ENCODE results near the gene TMEM169. TPM values are rescaled to one million over a fixed set of nuclear protein-coding genes. Genes with fewer than 3 reads are reported as not detected.

TMEM169 gene, protein sequence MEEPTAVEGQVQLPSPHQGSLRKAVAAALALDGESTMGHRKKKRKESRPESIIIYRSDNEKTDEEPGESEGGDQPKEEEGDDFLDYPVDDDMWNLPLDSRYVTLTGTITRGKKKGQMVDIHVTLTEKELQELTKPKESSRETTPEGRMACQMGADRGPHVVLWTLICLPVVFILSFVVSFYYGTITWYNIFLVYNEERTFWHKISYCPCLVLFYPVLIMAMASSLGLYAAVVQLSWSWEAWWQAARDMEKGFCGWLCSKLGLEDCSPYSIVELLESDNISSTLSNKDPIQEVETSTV
- under 1 TPM; 0.04 to 0.07 TPM for polyA plus RNA-seq

DNA sequence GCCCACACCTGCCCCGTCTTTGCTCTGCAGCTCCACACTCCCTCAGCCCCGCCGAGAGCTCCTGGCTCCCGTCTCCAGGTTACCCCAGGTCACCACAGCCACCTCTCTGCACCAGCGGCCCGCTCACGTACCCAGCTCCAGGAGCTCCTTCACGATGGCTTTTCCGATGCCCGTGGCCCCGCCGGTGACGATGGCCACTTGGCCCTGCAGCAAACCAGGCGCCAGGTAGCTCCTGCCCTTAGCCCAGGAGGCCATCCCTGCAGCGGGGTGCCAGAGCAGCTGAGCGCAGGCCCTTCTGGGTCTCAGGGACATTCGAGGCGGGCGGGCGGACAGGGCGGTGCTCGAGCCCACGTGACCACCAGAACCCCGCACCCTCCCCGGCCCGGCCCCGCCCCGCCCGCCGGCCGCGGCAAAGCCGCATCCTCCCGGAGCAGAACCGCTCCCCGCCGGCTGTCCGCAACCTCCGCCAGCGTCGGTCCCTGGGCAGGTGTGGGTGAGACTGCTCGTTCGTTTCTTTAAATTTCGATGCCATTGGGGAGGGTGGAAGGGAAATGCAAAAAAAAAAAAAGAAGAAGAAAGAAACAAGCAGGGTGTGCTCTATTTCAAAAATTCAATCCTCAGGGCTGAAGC is at the start of gene TMEM169, which contains the start of gene PECR:
Gene TMEM169 (plus strand): TSS at position 433 of the 630 bp plus-strand sequence. CDS start 14,045 bp downstream, outside the sequence.
Gene PECR (minus strand): TSS at position 323 of the 630 bp plus-strand sequence. CDS start 68 bp downstream, at position 255.
- H3K4me1 ChIP-seq (ENCODE audit: control insufficient read depth in 2 of 2, insufficient read depth in 2 of 2, low read length in 1 of 2) = peaks cover 0 to 4% of the 10 kb centered on the region in 2 donors
- no peaks in the 10 kb centered on the region for H3K9me3 ChIP-seq (ENCODE audit: control insufficient read depth in 2 of 2, insufficient read depth in 1 of 2, low read depth in 1 of 2, low read length in 1 of 2)
- no peaks in the 10 kb centered on the region for H3K36me3 ChIP-seq (ENCODE audit: control insufficient read depth in 2 of 2, insufficient read depth in 2 of 2, low read length in 1 of 2)
- H3K27ac ChIP-seq (ENCODE audit: low read depth in 2 of 2, low read length in 1 of 2) = peak within 1 kb of the TSS in 1 of 2 donors; percentile 54
- no peaks in the 10 kb centered on the region for H3K27me3 ChIP-seq (ENCODE audit: control insufficient read depth in 1 of 2, insufficient read depth in 2 of 2, low read length in 2 of 2)
- peak within 1 kb of the TSS; percentile 69 to 81 for H3K4me3 ChIP-seq (ENCODE audit: low read depth in 1 of 2, low read length in 2 of 2)
- 0 to 1% methylated on average over 38 to 44 of the region's 44 CpGs for WGBS, 2 donors

DNA sequence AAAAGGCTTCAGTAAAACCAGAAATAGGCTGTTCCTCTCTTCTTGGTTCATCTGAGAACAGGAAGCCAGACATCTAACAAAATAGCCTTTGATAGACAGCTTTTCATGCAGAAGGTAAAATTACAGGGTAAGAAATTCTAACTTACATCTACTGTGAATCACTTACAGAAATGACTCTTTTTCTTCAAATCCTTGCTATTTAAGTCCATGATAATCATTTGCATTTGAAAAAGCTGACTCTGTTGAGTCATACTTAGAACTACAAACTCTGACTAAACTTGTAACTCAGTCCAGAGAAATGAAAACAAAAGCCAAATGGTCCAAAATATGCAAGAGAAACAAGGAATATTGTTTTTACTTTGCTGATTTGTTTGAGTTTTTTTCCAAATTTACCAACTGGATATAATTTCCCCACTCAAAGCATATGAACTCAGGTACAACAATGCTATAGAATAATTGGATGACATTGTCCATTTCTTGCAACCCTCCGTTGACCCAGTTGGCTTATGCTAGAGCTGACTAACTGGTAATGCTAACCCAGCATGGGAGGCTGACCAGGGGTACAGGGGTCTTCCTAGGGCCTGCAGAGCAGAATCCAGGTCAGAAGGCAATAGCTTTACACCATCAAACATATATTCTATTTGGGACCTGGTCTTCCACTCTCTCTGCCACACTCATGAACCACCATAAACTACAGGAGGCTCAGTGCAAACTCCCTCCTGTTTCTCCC is 49.6 kb upstream of the TMEM169 start:
- no peaks in the 10 kb centered on the region for H3K36me3 ChIP-seq (ENCODE audit: control insufficient read depth in 2 of 2, insufficient read depth in 2 of 2, low read length in 1 of 2)
- no peaks in the 10 kb centered on the region for H3K27me3 ChIP-seq (ENCODE audit: control insufficient read depth in 1 of 2, insufficient read depth in 2 of 2, low read length in 2 of 2)
- no peaks in the 10 kb centered on the region for H3K9me3 ChIP-seq (ENCODE audit: control insufficient read depth in 2 of 2, insufficient read depth in 1 of 2, low read depth in 1 of 2, low read length in 1 of 2)
- WGBS, 2 donors = 83 to 87% methylated on average over 1 of the region's 1 CpG
- no peak overlapping the region for H3K27ac ChIP-seq (ENCODE audit: low read depth in 2 of 2, low read length in 1 of 2)
- peaks cover 0 to 2% of the 10 kb centered on the region in 2 donors for H3K4me1 ChIP-seq (ENCODE audit: control insufficient read depth in 2 of 2, insufficient read depth in 2 of 2, low read length in 1 of 2)
- H3K4me3 ChIP-seq (ENCODE audit: low read depth in 1 of 2, low read length in 2 of 2) = no peak overlapping the region

DNA sequence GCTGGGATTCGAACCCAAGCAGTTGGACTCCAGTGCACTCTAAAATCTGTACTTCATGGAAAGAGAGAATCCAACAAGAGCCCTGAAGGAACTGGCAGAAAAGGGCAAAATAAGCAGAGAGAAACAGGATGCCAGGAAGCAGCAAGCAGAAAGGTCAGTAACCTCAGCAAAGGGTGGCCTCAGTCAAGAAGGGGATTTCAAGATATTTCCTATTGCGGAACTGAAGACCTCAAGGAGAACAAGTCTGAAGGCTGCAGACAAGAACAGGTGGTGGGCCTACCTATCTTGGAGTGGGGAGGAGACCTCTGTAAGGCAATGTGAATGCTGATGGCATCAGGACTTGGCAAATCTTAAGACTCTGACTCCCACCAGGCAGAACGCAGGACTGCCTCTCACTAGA is 48.3 kb upstream of the TMEM169 start:
- Histone ChIP-seq H3K4me3 (ENCODE audit: low read depth in 1 of 2, low read length in 2 of 2) (no peak overlapping the region), H3K36me3 (ENCODE audit: control insufficient read depth in 2 of 2, insufficient read depth in 2 of 2, low read length in 1 of 2) (no peaks in the 10 kb centered on the region), H3K27ac (ENCODE audit: low read depth in 2 of 2, low read length in 1 of 2) (no peak overlapping the region), H3K4me1 (ENCODE audit: control insufficient read depth in 2 of 2, insufficient read depth in 2 of 2, low read length in 1 of 2) (peaks cover 0 to 2% of the 10 kb centered on the region in 2 donors), H3K9me3 (ENCODE audit: control insufficient read depth in 2 of 2, insufficient read depth in 1 of 2, low read depth in 1 of 2, low read length in 1 of 2) (no peaks in the 10 kb centered on the region), H3K27me3 (ENCODE audit: control insufficient read depth in 1 of 2, insufficient read depth in 2 of 2, low read length in 2 of 2) (no peaks in the 10 kb centered on the region)
- WGBS, 2 donors = 97% methylated on average over 3 of the region's 3 CpGs

DNA sequence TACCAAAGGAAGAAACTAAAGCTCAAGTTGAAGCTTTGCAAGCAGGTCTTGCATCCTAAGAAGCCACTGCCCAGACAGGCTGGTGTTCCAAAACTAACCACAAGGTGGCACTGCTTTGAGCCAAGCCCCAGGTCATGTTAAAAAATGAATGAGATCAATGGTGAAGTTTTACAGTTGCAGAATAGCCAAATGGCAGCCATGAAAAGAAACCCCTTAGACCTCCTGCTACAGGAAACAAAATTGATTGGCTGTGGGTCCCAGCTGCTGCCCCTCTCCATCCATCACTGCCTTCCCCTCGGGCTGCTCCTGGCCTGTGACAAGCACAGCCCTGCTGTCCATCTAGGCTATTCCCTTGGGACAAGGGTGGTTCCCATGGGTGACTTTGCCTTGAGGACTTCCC is 47.7 kb upstream of the TMEM169 start:
- peaks cover 0 to 2% of the 10 kb centered on the region in 2 donors for H3K4me1 ChIP-seq (ENCODE audit: control insufficient read depth in 2 of 2, insufficient read depth in 2 of 2, low read length in 1 of 2)
- no peak overlapping the region for H3K27ac ChIP-seq (ENCODE audit: low read depth in 2 of 2, low read length in 1 of 2)
- H3K4me3 ChIP-seq (ENCODE audit: low read depth in 1 of 2, low read length in 2 of 2) = no peak overlapping the region
- H3K9me3 ChIP-seq (ENCODE audit: control insufficient read depth in 2 of 2, insufficient read depth in 1 of 2, low read depth in 1 of 2, low read length in 1 of 2) = no peaks in the 10 kb centered on the region
- H3K27me3 ChIP-seq (ENCODE audit: control insufficient read depth in 1 of 2, insufficient read depth in 2 of 2, low read length in 2 of 2) = no peaks in the 10 kb centered on the region
- WGBS, 2 donors = 25 to 73% methylated on average over 1 of the region's 1 CpG
- no peaks in the 10 kb centered on the region for H3K36me3 ChIP-seq (ENCODE audit: control insufficient read depth in 2 of 2, insufficient read depth in 2 of 2, low read length in 1 of 2)

DNA sequence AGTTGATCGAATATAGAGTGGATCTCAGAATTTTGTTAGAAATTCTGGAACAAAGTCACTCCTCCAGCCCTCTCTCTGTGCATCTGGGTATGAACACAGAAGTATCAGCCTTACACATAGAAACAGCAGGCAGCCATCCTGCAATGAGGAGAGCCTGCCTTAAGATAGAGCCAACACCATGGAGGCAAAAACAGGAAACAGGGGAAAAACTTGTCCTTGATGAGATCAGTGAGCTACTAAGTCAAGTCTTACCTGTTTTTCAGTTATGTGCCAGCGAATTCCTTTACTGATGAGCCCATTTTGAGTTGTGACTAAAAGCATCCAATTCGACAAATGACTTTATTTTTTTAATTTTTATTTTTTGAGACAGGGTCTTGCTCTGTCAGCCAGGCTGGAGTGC is 41.8 kb upstream of the TMEM169 start:
- no peak overlapping the region for H3K27ac ChIP-seq (ENCODE audit: low read depth in 2 of 2, low read length in 1 of 2)
- no peaks in the 10 kb centered on the region for H3K9me3 ChIP-seq (ENCODE audit: control insufficient read depth in 2 of 2, insufficient read depth in 1 of 2, low read depth in 1 of 2, low read length in 1 of 2)
- peaks cover 0 to 2% of the 10 kb centered on the region in 2 donors for H3K4me1 ChIP-seq (ENCODE audit: control insufficient read depth in 2 of 2, insufficient read depth in 2 of 2, low read length in 1 of 2)
- no peaks in the 10 kb centered on the region for H3K36me3 ChIP-seq (ENCODE audit: control insufficient read depth in 2 of 2, insufficient read depth in 2 of 2, low read length in 1 of 2)
- no peak overlapping the region for H3K4me3 ChIP-seq (ENCODE audit: low read depth in 1 of 2, low read length in 2 of 2)
- WGBS, 2 donors = 82 to 83% methylated on average over 3 of the region's 3 CpGs
- H3K27me3 ChIP-seq (ENCODE audit: control insufficient read depth in 1 of 2, insufficient read depth in 2 of 2, low read length in 2 of 2) = no peaks in the 10 kb centered on the region

DNA sequence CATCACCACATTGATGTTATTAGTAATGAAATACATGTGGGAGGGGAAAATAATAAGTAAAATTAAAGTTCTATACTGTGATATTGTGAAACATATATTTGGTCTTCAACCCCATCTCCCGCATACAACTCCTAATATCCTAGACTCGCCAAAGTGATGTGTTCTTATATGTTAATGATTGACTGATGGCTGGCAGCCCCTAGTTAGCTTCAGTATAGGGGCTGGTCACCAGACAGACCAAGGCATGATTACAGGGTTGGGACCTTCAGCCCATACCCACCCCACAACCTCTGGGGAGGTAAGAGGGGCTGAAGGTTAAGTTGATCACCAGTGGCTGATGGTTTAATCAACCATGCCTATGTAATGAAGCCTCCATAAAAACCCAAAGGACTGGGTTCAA is 40.3 kb upstream of the TMEM169 start:
- no peaks in the 10 kb centered on the region for H3K36me3 ChIP-seq (ENCODE audit: control insufficient read depth in 2 of 2, insufficient read depth in 2 of 2, low read length in 1 of 2)
- 96 to 97% methylated on average over 2 of the region's 2 CpGs for WGBS, 2 donors

DNA sequence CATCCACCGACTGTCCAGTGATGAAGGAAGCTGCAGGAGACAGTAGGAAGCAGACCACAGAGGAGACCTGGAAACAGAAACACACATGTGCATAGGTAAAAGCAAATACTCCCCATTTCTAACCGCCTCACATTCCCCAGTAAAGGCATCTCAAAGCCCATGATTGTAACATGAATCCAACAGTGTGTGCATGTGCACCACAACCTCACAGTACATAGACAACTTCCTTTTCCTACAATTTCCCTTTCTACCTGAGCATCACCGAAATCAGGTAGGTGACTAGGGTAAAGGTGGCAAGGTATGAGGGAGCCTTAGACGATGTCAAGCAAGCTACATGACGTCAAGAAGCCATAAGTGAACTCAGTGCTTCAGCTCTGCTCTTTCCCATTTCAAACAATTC is 37.8 kb upstream of the TMEM169 start:
- 93 to 97% methylated on average over 5 of the region's 5 CpGs for WGBS, 2 donors
- Histone ChIP-seq H3K4me3 (ENCODE audit: low read depth in 1 of 2, low read length in 2 of 2) (no peak overlapping the region), H3K27me3 (ENCODE audit: control insufficient read depth in 1 of 2, insufficient read depth in 2 of 2, low read length in 2 of 2) (no peaks in the 10 kb centered on the region), H3K36me3 (ENCODE audit: control insufficient read depth in 2 of 2, insufficient read depth in 2 of 2, low read length in 1 of 2) (no peaks in the 10 kb centered on the region), H3K4me1 (ENCODE audit: control insufficient read depth in 2 of 2, insufficient read depth in 2 of 2, low read length in 1 of 2) (peaks cover 0 to 2% of the 10 kb centered on the region in 2 donors), H3K9me3 (ENCODE audit: control insufficient read depth in 2 of 2, insufficient read depth in 1 of 2, low read depth in 1 of 2, low read length in 1 of 2) (no peaks in the 10 kb centered on the region), H3K27ac (ENCODE audit: low read depth in 2 of 2, low read length in 1 of 2) (no peak overlapping the region)

More for the DNA sequence above, 40.3 kb upstream of the TMEM169 start:
- Histone ChIP-seq H3K27ac (ENCODE audit: low read depth in 2 of 2, low read length in 1 of 2) (no peak overlapping the region), H3K9me3 (ENCODE audit: control insufficient read depth in 2 of 2, insufficient read depth in 1 of 2, low read depth in 1 of 2, low read length in 1 of 2) (no peaks in the 10 kb centered on the region), H3K4me1 (ENCODE audit: control insufficient read depth in 2 of 2, insufficient read depth in 2 of 2, low read length in 1 of 2) (peaks cover 0 to 2% of the 10 kb centered on the region in 2 donors), H3K4me3 (ENCODE audit: low read depth in 1 of 2, low read length in 2 of 2) (no peak overlapping the region), H3K27me3 (ENCODE audit: control insufficient read depth in 1 of 2, insufficient read depth in 2 of 2, low read length in 2 of 2) (no peaks in the 10 kb centered on the region)

DNA sequence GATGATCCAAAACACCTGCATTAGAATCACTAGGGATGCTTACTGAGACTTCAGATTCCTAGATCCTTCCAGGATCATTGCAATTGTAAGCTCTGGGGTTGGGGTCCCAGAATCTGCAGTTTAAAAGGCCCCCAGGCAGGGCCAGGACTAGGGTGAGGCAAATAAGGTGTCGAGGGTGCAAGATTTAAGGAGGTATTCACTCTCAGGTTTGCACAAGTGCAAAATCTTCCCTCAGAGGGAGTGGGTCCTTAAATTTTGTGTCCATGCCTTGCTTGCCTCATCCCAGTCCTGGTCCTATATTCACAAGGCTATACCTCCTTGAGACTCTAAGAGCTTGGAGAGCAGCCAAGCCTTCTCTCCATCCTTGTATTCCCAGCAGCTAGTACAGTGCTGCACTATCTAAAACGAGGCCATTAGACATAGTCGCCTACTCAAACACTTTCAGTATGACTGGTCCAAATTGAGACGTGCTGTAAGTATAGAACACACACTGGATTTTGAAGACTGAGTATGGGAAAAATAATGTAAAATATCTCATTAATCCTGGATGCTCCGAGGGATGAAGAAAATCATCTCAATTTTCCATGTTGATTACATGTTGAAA is 36.7 kb upstream of the TMEM169 start:
- Histone ChIP-seq H3K27ac (ENCODE audit: low read depth in 2 of 2, low read length in 1 of 2) (no peak overlapping the region), H3K36me3 (ENCODE audit: control insufficient read depth in 2 of 2, insufficient read depth in 2 of 2, low read length in 1 of 2) (no peaks in the 10 kb centered on the region), H3K27me3 (ENCODE audit: control insufficient read depth in 1 of 2, insufficient read depth in 2 of 2, low read length in 2 of 2) (no peaks in the 10 kb centered on the region), H3K4me1 (ENCODE audit: control insufficient read depth in 2 of 2, insufficient read depth in 2 of 2, low read length in 1 of 2) (peaks cover 0 to 2% of the 10 kb centered on the region in 2 donors), H3K9me3 (ENCODE audit: control insufficient read depth in 2 of 2, insufficient read depth in 1 of 2, low read depth in 1 of 2, low read length in 1 of 2) (no peaks in the 10 kb centered on the region), H3K4me3 (ENCODE audit: low read depth in 1 of 2, low read length in 2 of 2) (no peak overlapping the region)
- WGBS, 2 donors = 67 to 73% methylated on average over 5 of the region's 5 CpGs

DNA sequence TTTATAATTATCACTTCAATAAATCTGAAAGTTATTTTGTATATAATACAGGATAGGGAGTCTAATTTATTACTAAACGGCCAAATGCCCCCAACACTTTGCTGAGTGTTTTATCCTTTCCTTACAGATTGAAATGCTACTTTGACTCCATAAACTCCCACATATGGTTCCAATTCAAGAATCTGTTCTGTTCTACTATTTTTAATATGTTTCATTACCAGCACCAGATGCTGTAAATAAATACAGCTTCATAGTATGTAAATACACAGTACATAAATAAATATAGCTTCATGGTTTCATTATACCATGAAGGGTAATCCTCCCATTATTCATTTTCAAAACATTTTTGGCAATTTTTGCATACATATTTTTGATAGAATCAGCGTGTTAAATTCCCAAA is 34.3 kb upstream of the TMEM169 start:
- H3K4me3 ChIP-seq (ENCODE audit: low read depth in 1 of 2, low read length in 2 of 2) = no peak overlapping the region
- H3K27me3 ChIP-seq (ENCODE audit: control insufficient read depth in 1 of 2, insufficient read depth in 2 of 2, low read length in 2 of 2) = no peaks in the 10 kb centered on the region
- H3K36me3 ChIP-seq (ENCODE audit: control insufficient read depth in 2 of 2, insufficient read depth in 2 of 2, low read length in 1 of 2) = no peaks in the 10 kb centered on the region
- H3K4me1 ChIP-seq (ENCODE audit: control insufficient read depth in 2 of 2, insufficient read depth in 2 of 2, low read length in 1 of 2) = no peaks in the 10 kb centered on the region
- 81 to 88% methylated on average over 2 of the region's 2 CpGs for WGBS, 2 donors
- H3K9me3 ChIP-seq (ENCODE audit: control insufficient read depth in 2 of 2, insufficient read depth in 1 of 2, low read depth in 1 of 2, low read length in 1 of 2) = no peaks in the 10 kb centered on the region
- no peak overlapping the region for H3K27ac ChIP-seq (ENCODE audit: low read depth in 2 of 2, low read length in 1 of 2)
